Liver (tissue), 9 donors: ENCODE measurements around the gene EFCAB11. TPM values are rescaled to one million over a fixed set of nuclear protein-coding genes. Genes with fewer than 3 reads are reported as not detected.

Experiments
- DNase-seq: peaks from one replicate; pipeline ENCODE4 v3.0.0-alpha.2; 2017; ENCODE audit warnings: low spot score
- H3K27ac ChIP-seq, 2 donors: one replicate each; pipeline ENCODE4 v1.7.0; 2013; ENCODE audit warnings: inconsistent platforms in 2 of 2, low read length in 2 of 2, control low read depth in 1 of 2, low read depth in 1 of 2, mild to moderate bottlenecking in 1 of 2
- H3K27me3 ChIP-seq, 4 donors: one replicate each; pipeline versions ENCODE4 v1.6.1 to v1.7.0; 2013; ENCODE audit warnings: low read length in 3 of 4, inconsistent platforms in 1 of 4, mild to moderate bottlenecking in 1 of 4, moderate library complexity in 1 of 4; ENCODE audit not compliant: control insufficient read depth in 4 of 4, insufficient read depth in 4 of 4
- H3K36me3 ChIP-seq, 4 donors: one replicate each; pipeline versions ENCODE4 v1.6.1 to v1.7.0; 2013; ENCODE audit warnings: low read length in 3 of 4, mild to moderate bottlenecking in 3 of 4, low read depth in 1 of 4, moderate library complexity in 1 of 4; ENCODE audit not compliant: control insufficient read depth in 4 of 4, insufficient read depth in 3 of 4
- H3K4me1 ChIP-seq, 4 donors: one replicate each; pipeline versions ENCODE4 v1.6.1 to v1.7.0; 2013; ENCODE audit warnings: low read length in 3 of 4, mild to moderate bottlenecking in 3 of 4, moderate library complexity in 1 of 4; ENCODE audit not compliant: control insufficient read depth in 4 of 4, insufficient read depth in 4 of 4
- H3K4me3 ChIP-seq, 3 donors: one replicate each; pipeline versions ENCODE4 v1.6.1 to v1.7.0; 2013; ENCODE audit warnings: low read length in 3 of 3, control low read depth in 1 of 3, low read depth in 1 of 3, mild to moderate bottlenecking in 1 of 3
- H3K9ac ChIP-seq, 2 donors: one replicate each; pipeline ENCODE4 v1.7.0; 2013; ENCODE audit warnings: low read length in 2 of 2, mild to moderate bottlenecking in 2 of 2, moderate library complexity in 2 of 2, control low read depth in 1 of 2, low read depth in 1 of 2
- H3K9me3 ChIP-seq, 4 donors: one replicate each; pipeline versions ENCODE4 v1.6.1 to v1.7.0; 2013; ENCODE audit warnings: low read length in 3 of 4; ENCODE audit not compliant: control insufficient read depth in 4 of 4
- EGR1 ChIP-seq, 2 donors: IDR thresholded peaks; 2 replicates each; pipeline ENCODE4 v1.6.1; 2016 to 2018; ENCODE audit warnings: antibody characterized with exemption in 2 of 2, low read depth in 2 of 2
- FOXA2 ChIP-seq: IDR thresholded peaks from 2 replicates; pipeline ENCODE4 v1.6.1; 2016; ENCODE audit warnings: antibody characterized with exemption
- GABPA ChIP-seq, 2 donors: IDR thresholded peaks in 1 of 2; conservative IDR thresholded peaks in 1 of 2; 2 replicates each; pipeline ENCODE4 v1.6.1; 2016; ENCODE audit warnings: antibody characterized with exemption in 2 of 2, mild to moderate bottlenecking in 1 of 2, moderate library complexity in 1 of 2
- HNF4A ChIP-seq, 2 donors: conservative IDR thresholded peaks; 2 replicates each; pipeline ENCODE4 v1.6.1; 2016; ENCODE audit warnings: antibody characterized with exemption in 2 of 2, mild to moderate bottlenecking in 2 of 2
- HNF4G ChIP-seq: IDR thresholded peaks from 2 replicates; pipeline ENCODE4 v1.6.1; 2016; ENCODE audit warnings: antibody characterized with exemption
- JUND ChIP-seq, 2 donors: IDR thresholded peaks; 2 replicates each; pipeline ENCODE4 v1.6.1; 2016; ENCODE audit warnings: antibody characterized with exemption in 2 of 2
- NR2F2 ChIP-seq: IDR thresholded peaks from 2 replicates; pipeline ENCODE4 v1.6.1; 2016; ENCODE audit warnings: antibody characterized with exemption
- SP1 ChIP-seq: IDR thresholded peaks from 2 replicates; pipeline ENCODE4 v1.6.1; 2018; ENCODE audit warnings: antibody characterized with exemption, mild to moderate bottlenecking
- YY1 ChIP-seq: IDR thresholded peaks from 2 replicates; pipeline ENCODE4 v1.6.1; 2016; ENCODE audit warnings: antibody characterized with exemption, mild to moderate bottlenecking
- WGBS: extraction: QIAGEN DNeasy Blood & Tissue Kit; methylation state at CpG from one replicate; pipeline ENCODE4 v1.1.7; 2013; 5-methylcytosine and 5-hydroxymethylcytosine counted together
- polyA plus RNA-seq, 2 donors: library from polyadenylated mRNA; stranded (reverse) in 1 of 2; unstranded in 1 of 2; fragments of 200-250 nt in 1 of 2; fragments of >200 nt in 1 of 2; fragmentation: Nextera tagmentation in 1 of 2; extraction: Ambion mirVana in 1 of 2; gene quantifications; one replicate each; pipeline versions ENCODE4 v1.2.1 to v1.2.3, GENCODE V29; 2013 to 2015
- total RNA-seq, 2 donors: library from RNA; depleted of rRNA; stranded (reverse); fragments of >200 nt; gene quantifications; one replicate each; pipeline ENCODE4 v1.2.3, GENCODE V29; 2014
- TF ChIP-seq, protein P1 (sequence below): IDR thresholded peaks from 2 replicates; pipeline ENCODE4 v1.6.1; 2016; ENCODE audit warnings: antibody characterized with exemption
- TF ChIP-seq, protein P2 (sequence below): IDR thresholded peaks from 2 replicates; pipeline ENCODE4 v1.6.1; 2016; ENCODE audit warnings: antibody characterized with exemption
- TF ChIP-seq, protein P3 (sequence below): IDR thresholded peaks from 2 replicates; pipeline ENCODE4 v1.6.1; 2016; ENCODE audit warnings: antibody characterized with exemption, mild to moderate bottlenecking
- donor health status: healthy.
- donor health status: healthy.
- donor health status: healthy.
- donor health status: healthy.
- donor health status: healthy.

EFCAB11 gene
- total and polyA plus RNA-seq, 4 donors = 2.1 to 4.7 (median 3.4) TPM

DNA sequence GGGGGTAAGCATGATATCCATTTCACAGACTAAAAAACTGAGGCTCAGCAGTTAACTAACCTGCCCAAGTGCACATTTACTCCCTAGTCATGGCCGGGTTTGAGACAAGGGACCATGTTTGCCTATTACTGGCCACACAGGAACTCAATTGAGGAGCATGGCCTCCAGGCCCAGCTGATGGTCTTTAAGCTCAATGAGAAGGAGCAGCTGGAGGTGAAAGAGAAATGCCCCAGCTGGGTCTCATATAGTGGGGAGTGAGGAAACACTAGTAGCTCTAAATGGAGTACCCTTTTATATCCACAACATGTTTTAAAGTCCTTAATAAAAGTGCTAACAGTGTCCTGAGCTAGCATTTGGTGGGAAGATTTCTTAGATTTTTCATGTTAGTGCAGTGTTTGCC lies 2.8 kb upstream of the EFCAB11 start:
- Histone ChIP-seq H3K9me3 (no peaks in the 10 kb centered on the region), H3K27me3 (no peaks in the 10 kb centered on the region), H3K9ac (no peak overlapping the region), H3K4me3 (no peak overlapping the region), H3K36me3 (no peaks in the 10 kb centered on the region), H3K4me1 (peaks cover 0 to 30% (median 19%) of the 10 kb centered on the region in 4 donors), H3K27ac (no peak overlapping the region)
- TF ChIP-seq HNF4G (no peak), JUND (IDR thresholded peaks at IDR 0.05) (no peak), SP1 (no peak), EGR1 (IDR thresholded peaks at IDR 0.05; ENCODE audit: low read depth in 2 of 2) (no peak), HNF4A (conservative IDR thresholded peaks at IDR 0.05) (no peak), FOXA2 (no peak)
- WGBS = 94% methylated on average over 1 of the region's 1 CpG
- DNase-seq = no peak

DNA sequence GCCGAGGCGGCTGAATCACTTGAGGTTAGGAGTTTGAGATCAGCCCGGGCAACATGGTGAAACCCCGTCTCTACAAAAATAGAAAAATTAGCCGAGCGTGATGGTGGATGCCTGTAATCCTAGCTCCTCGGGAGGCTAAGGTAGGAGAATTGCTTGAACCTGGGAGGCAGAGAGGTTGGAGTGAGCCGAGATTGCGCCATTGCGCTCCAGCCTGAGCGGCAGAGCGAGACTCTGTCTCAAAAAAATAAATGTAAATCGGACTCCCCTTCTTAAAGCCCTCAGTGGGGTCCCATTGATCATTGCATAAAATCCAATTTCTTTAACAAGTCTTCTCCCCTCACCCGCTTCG lies 2.1 kb upstream of the EFCAB11 start:
- Histone ChIP-seq H3K36me3 (no peaks in the 10 kb centered on the region), H3K4me3 (peak overlapping the region; percentile 80 to 94 (median 90)), H3K27me3 (no peaks in the 10 kb centered on the region), H3K27ac (peak overlapping the region; percentile 83 to 86), H3K4me1 (peaks cover 0 to 30% (median 19%) of the 10 kb centered on the region in 4 donors), H3K9me3 (no peaks in the 10 kb centered on the region), H3K9ac (peak overlapping the region in 1 of 2 donors; percentile 59)
- DNase-seq = no peak
- TF ChIP-seq GABPA (IDR thresholded peaks at IDR 0.05 in 1 of 2, conservative IDR thresholded peaks at IDR 0.05 in 1 of 2) (no peak), HNF4G (no peak), YY1 (no peak), HNF4A (conservative IDR thresholded peaks at IDR 0.05) (no peak), SP1 (no peak), NR2F2 (no peak), JUND (IDR thresholded peaks at IDR 0.05) (no peak)
- TF ChIP-seq, protein P1, sequence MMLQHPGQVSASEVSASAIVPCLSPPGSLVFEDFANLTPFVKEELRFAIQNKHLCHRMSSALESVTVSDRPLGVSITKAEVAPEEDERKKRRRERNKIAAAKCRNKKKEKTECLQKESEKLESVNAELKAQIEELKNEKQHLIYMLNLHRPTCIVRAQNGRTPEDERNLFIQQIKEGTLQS = no peak
- TF ChIP-seq, protein P2, sequence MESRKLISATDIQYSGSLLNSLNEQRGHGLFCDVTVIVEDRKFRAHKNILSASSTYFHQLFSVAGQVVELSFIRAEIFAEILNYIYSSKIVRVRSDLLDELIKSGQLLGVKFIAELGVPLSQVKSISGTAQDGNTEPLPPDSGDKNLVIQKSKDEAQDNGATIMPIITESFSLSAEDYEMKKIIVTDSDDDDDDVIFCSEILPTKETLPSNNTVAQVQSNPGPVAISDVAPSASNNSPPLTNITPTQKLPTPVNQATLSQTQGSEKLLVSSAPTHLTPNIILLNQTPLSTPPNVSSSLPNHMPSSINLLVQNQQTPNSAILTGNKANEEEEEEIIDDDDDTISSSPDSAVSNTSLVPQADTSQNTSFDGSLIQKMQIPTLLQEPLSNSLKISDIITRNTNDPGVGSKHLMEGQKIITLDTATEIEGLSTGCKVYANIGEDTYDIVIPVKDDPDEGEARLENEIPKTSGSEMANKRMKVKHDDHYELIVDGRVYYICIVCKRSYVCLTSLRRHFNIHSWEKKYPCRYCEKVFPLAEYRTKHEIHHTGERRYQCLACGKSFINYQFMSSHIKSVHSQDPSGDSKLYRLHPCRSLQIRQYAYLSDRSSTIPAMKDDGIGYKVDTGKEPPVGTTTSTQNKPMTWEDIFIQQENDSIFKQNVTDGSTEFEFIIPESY = no peak
- TF ChIP-seq, protein P3, sequence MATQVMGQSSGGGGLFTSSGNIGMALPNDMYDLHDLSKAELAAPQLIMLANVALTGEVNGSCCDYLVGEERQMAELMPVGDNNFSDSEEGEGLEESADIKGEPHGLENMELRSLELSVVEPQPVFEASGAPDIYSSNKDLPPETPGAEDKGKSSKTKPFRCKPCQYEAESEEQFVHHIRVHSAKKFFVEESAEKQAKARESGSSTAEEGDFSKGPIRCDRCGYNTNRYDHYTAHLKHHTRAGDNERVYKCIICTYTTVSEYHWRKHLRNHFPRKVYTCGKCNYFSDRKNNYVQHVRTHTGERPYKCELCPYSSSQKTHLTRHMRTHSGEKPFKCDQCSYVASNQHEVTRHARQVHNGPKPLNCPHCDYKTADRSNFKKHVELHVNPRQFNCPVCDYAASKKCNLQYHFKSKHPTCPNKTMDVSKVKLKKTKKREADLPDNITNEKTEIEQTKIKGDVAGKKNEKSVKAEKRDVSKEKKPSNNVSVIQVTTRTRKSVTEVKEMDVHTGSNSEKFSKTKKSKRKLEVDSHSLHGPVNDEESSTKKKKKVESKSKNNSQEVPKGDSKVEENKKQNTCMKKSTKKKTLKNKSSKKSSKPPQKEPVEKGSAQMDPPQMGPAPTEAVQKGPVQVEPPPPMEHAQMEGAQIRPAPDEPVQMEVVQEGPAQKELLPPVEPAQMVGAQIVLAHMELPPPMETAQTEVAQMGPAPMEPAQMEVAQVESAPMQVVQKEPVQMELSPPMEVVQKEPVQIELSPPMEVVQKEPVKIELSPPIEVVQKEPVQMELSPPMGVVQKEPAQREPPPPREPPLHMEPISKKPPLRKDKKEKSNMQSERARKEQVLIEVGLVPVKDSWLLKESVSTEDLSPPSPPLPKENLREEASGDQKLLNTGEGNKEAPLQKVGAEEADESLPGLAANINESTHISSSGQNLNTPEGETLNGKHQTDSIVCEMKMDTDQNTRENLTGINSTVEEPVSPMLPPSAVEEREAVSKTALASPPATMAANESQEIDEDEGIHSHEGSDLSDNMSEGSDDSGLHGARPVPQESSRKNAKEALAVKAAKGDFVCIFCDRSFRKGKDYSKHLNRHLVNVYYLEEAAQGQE = no peak
- 36% methylated on average over 15 of the region's 15 CpGs for WGBS
